Stimulated activated CD4-positive, alpha-beta T cell treated with anti-CD3 and anti-CD28 coated beads, Interleukin-4, amount 100 ng/mL, for 1 hour (primary cell): ENCODE measurements around the gene LIN7B.
"Not testable (repeated sequence)": the region's sequence is repeated elsewhere in the genome, so short reads cannot be mapped to it uniquely, and the experiment has no call there.

Experiments used
- DNase-seq: peaks from one replicate; pipeline ENCODE4 v3.0.0-alpha.2; 2020

The LIN7B gene

GRCh38 chr19:49113762-49114629 lies at the start of gene LIN7B:
Gene LIN7B, plus strand, starts transcription at chr19:49114370. Its CDS starts 35 bp downstream, at chr19:49114405.
- peak; percentile 73 for DNase-seq

- no peak for DNase-seq
Measured at GRCh38 chr19:49064768-49065611, 49.2 kb upstream of the LIN7B start, which contains the start of gene NTF4. Gene NTF4, minus strand, starts transcription at chr19:49064818. Its CDS starts 2,821 bp downstream, at chr19:49061997.

- no peak for DNase-seq
Measured at GRCh38 chr19:49065905-49066512, 48.2 kb upstream of the LIN7B start.

GRCh38 chr19:49067554-49067953 lies 46.6 kb upstream of the LIN7B start:
- no peak for DNase-seq

GRCh38 chr19:49069026-49069425 lies 45.1 kb upstream of the LIN7B start:
- DNase-seq, result no peak

GRCh38 chr19:49070416-49070815 lies 43.8 kb upstream of the LIN7B start:
- no peak for DNase-seq

- DNase-seq, result no peak
Measured at GRCh38 chr19:49071860-49072547, 42.2 kb upstream of the LIN7B start.

GRCh38 chr19:49073514-49074378 lies 40.4 kb upstream of the LIN7B start:
- DNase-seq, result no peak

GRCh38 chr19:49074869-49075268 lies 39.3 kb upstream of the LIN7B start:
- DNase-seq, result not testable (repeated sequence)

DNA sequence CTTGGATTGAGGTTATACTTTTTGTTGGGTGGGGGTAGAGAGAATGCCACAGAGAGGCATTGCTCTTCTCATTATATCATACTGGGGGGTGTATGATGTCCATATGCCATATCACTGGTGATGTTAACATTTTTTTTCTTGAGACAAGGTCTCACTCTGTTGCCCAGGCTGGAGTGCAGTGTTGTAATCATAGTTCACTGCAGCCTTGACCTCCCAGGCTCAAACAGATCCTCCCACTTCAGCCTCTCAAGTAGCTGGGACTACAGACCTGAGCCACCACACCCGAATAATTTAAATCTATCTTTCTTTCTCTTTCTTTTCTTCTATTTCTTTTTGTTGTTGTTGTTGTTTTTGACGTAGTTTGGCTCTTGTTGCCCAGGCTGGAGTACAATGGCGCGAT lies 33.8 kb upstream of the LIN7B start:
- DNase-seq, result no peak

DNA sequence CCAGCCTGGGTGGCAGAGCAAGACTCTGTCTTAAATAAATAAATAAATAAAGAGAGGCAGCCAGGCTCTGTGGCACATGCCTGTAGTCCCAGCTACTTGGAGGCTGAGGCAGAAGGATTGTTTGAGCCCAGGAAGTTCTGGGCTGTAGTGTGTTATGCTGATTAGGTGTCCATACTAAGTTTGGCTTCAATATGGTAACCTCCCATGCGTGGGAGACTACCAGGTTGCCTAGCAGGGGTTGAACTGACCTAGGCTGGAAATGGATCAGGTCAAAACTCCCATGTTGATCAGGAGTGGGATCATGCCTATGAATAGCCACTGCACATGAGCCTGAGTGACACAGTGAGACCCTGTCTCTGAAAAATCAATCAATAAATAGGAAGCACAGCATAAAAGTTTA lies 32.9 kb upstream of the LIN7B start:
- DNase-seq, result no peak

DNA sequence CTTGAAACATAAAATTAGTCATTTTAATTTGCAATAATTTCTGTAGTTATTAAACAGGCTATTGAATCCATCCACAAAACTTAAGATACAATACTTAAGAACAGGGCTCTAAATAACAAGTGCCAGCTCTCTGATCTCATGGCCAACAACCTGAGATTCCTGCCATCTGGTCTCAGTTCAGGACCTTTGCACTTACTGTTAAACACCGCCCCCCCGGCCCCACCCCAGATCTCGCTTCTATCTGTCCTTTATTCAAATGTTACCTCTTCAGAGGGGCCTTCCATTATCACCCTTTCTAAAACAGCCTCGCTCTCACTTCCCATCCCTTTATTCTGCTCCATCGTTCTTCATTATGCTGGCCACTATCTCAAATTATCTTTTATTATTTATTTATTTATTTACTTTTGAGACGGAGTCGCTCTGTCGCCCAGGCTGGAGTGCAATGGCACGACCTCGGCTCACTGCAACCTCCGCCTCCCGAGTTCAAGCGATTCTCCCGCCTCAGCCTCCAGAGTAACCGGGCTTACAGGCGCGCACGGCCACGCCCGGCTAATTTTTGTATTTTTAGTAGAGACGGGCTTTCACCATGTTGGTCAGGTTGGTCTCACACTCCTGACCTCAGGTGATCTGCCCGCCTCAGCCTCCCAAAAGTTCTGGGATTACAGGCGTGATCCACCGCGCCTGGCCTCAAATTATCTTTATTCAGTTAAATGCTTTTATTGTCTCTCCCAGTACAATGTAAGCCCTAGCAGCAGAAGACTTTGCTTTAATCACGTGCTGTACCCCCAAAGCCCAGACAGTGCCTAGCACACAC lies 29.8 kb upstream of the LIN7B start:
- DNase-seq, result no peak

- DNase-seq, result peak; percentile 98
Measured at GRCh38 chr19:49085020-49085867, 28.9 kb upstream of the LIN7B start, which contains the start of gene SNRNP70. Gene SNRNP70, plus strand, starts transcription at chr19:49085451. Its CDS starts 964 bp downstream, at chr19:49086415.

DNA sequence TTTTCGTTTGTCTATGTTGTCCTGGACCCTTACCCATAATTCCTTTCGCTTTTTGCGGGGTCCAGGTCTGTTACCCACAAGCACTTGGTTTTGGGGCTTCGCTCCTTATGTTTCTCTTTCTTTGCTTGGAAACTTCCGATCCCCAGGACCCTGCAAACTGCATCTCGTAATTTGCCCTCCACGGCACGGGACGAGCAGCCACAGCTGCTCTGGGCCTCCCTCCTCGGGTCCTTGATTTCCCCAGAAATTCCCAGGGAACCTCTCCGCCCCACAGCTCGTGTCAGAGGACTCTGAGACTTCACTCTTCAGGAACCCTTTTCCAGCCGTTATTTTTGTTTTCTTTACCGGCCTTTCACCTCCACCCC lies 28.3 kb upstream of the LIN7B start:
- no peak for DNase-seq

DNA sequence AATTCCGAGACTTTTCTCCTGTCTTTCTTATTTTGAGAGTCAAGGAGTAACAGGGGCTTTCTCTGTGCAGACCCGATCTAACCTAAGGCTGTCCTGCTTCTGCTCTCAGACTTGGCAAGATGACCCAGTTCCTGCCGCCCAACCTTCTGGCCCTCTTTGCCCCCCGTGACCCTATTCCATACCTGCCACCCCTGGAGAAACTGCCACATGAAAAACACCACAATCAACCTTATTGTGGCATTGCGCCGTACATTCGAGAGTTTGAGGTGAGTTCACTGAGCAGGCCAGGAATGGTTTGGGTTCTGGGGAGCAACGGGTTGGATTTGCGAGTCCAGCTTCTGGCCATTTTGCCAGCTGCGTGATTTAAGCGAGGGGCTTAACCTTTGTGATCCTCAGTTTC lies 27.9 kb upstream of the LIN7B start:
- no peak for DNase-seq

DNA sequence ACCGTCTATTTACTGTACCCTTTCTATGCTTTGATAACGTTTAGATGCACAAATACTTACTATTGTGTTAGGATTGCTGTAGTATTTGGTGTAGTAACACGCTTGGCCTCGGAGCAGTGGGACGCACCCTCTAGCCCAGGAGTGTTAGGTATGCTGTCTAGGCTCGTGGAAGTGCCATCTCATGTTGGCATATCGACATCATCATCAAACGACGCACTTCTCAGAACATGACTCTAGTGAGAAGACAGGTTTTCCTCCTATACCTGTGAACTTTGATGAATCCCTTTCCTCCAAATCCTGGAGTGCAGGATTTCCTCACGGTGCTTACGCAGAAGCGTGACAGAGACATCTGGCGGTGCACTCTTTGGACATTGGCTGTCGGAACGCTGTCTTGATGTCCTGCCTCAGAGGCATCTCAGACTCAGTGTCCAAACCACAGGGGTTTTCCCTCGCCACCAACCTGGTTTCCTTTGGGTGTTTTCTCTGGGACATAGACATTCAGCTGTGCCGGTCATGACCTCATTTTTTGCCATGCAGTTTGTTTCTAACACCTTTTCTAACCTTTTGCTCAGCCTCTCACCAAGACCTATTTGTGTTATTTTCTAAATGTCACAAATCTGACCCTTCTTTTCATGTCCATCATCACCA lies 22.7 kb upstream of the LIN7B start:
- no peak for DNase-seq

DNA sequence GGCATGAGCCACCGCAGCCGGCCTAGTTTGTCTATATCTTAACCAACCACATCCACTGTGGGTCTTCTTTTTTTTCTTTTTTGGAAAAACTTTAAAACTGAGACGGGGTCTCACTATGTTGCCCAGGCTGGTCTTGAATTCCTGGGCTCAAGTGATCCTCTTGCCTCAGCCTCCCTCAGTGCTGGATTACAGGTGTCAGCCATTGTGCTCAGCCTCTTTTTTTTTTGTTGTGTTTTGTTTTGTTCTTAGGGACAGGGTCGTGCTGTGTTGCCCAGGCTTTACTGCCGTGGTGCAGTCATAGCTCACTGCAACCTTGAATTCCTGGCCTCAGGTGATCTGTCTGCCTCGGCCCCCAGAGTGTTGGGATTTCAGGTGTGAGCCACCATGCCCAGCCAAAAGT lies 21.5 kb upstream of the LIN7B start:
- no peak for DNase-seq

GRCh38 chr19:49094505-49095482 lies 19.4 kb upstream of the LIN7B start:
- DNase-seq, result no peak
